HG02884 (cell line): ENCODE results near the gene COMMD7.

Experiments
- ATAC-seq: cut with Tn5 transposase; IDR thresholded peaks from one replicate; pipeline ENCODE4 v1.9.1; 2021; ENCODE audit warnings: mild to moderate bottlenecking, moderate library complexity; ENCODE audit not compliant: unreplicated experiment

COMMD7 gene

GRCh38 chr20:32682508-32682987 lies 60.7 kb downstream of the COMMD7 start:
- no peak for ATAC-seq

GRCh38 chr20:32681175-32682084 lies 61.8 kb downstream of the COMMD7 start:
- no peak for ATAC-seq

- no peak for ATAC-seq
Measured at GRCh38 chr20:32680544-32681174, 62.6 kb downstream of the COMMD7 start.

GRCh38 chr20:32678948-32679347 lies 64.3 kb downstream of the COMMD7 start:
- ATAC-seq: no peak

- ATAC-seq: no peak
Measured at GRCh38 chr20:32675223-32675975, 67.9 kb downstream of the COMMD7 start.

GRCh38 chr20:32674362-32674789 lies 68.9 kb downstream of the COMMD7 start:
- no peak for ATAC-seq

- ATAC-seq: no peak
Measured at GRCh38 chr20:32672982-32673851, 70.0 kb downstream of the COMMD7 start.

GRCh38 chr20:32672394-32672981 lies 70.8 kb downstream of the COMMD7 start:
- no peak for ATAC-seq

GRCh38 chr20:32670773-32671455 lies 72.4 kb downstream of the COMMD7 start:
- no peak for ATAC-seq

- no peak for ATAC-seq
Measured at GRCh38 chr20:32667027-32667426, 76.2 kb downstream of the COMMD7 start.

- ATAC-seq: no peak
Measured at GRCh38 chr20:32664678-32665159, 78.5 kb downstream of the COMMD7 start.

GRCh38 chr20:32664012-32664677 lies 79.1 kb downstream of the COMMD7 start:
- no peak for ATAC-seq

- no peak for ATAC-seq
Measured at GRCh38 chr20:32663335-32664011, 79.8 kb downstream of the COMMD7 start.

- no peak for ATAC-seq
Measured at GRCh38 chr20:32661820-32662528, 81.3 kb downstream of the COMMD7 start.

GRCh38 chr20:32660661-32661060 lies 82.6 kb downstream of the COMMD7 start:
- no peak for ATAC-seq

- no peak for ATAC-seq
Measured at GRCh38 chr20:32656827-32657226, 86.4 kb downstream of the COMMD7 start.

GRCh38 chr20:32655903-32656512 lies 87.3 kb downstream of the COMMD7 start:
- ATAC-seq: no peak
